HG03378 (cell line): ENCODE results near the gene IMPDH1.

Experiments used
- ATAC-seq: cut with Tn5 transposase; IDR thresholded peaks from one replicate; pipeline ENCODE4 v1.9.1; 2021; ENCODE audit warnings: mild to moderate bottlenecking, moderate library complexity; ENCODE audit not compliant: unreplicated experiment

Gene IMPDH1

DNA sequence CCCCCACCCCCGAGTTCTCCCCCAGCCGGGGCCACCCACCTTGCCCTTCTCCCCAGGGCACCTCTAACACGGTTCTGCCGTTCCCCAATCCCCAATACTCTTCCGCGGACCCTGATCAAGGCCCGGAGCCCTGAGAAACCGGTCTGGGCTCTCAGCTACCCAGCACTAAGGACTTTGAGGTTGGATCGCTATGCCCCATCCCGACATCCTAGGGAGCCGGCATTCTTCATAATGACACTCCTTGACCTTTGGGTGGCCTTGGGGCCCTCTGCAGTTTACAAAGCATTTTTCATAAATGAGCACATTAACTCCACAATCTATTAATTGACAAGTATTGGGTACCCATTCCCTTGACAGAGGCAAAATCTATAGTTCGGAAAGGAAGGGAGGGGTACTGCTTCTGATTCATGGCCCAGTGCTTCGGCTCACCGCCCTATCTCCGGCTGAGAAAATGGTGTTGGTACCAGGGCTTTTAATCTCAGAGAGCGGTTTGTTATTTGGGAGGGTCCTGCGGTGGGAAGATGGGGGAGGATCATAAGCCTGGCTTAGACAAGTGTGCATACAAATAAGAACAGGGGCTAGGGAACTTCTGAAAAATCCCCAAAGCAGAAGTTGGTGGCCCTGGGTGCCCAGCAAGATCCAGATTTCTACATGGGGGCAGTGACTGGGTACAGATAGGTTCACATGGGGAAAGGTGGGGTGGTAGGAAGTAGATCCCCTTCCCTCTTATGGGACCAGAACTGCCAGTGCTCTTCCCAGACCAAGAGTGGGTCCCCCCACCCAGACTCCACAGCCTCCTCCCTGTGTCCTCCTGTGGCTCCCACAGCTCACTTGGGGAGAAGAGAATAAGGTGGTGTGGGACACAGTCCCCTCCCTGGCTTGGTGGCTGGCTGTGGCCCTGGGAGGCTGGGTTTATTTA is 3.2 kb downstream of the IMPDH1 start:
- ATAC-seq, result no peak

DNA sequence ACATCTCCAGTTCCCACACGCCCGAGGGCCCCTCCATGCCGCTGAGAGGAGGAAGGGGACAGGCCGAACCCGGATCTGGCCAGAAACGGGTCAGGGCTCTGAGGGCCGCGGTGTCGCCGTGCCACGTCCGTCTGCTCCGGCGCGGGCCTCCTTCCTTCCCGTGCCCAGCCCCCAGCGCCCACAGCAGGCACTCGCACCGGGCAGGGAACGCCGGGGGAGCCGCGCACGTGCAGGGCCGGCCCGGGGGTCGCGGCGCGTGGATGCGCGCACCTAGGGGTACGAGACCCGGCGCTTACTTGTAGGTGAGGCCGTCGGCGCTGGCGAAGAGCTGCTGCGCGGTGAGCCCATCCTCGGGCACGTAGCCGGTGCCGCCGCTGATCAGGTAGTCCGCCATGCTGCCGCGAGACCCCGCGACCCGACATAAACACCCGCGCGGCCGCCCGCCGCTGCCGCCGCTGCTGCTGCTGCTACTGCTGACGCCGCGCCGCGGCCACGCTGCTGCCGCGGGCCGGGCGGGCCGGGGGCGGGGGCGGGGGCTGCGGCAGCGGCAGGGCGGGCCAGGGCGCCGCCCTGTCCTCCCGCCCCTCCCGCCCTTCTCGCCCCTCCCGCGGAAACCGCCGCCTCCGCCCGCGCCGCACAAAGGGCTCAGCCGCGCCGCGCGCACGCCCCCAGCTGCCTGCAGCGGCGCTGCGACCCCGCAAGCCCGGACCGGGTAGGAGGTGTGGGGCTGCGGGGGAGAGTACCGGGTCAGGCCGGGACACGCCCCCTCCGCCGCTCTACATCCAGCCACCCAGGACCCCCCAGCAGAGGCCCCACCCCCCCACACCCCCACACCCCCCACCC is 4.1 kb downstream of the IMPDH1 start:
- no peak for ATAC-seq

DNA sequence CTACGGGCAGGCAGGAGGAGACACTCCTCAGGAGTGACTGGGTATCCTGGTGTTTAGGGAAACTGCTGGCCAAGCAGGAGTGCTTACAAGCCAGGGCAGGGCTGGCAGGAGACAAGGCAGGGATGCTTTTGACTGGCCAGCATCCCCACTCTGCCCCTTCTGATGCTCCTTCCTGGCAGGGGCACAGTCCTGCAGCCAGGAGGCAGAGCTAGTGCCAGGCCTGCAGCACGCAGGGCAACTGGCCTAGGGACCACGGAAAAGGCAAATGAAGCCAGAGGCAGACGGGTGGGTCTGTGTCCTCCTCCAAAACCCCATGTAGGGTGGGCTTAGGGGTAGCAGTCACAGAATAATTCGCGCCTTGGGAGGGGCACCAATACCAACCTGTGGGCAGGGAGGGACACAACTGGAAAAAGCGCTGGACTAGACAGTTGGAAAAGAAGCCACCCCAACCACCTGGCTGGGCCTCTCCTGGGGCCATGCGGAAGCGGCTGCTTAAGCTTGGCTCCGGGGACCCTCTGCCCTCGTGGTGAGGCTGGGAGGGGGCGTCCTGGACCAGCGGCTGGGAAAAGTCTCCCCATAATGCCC is 4.8 kb downstream of the IMPDH1 start:
- no peak for ATAC-seq

DNA sequence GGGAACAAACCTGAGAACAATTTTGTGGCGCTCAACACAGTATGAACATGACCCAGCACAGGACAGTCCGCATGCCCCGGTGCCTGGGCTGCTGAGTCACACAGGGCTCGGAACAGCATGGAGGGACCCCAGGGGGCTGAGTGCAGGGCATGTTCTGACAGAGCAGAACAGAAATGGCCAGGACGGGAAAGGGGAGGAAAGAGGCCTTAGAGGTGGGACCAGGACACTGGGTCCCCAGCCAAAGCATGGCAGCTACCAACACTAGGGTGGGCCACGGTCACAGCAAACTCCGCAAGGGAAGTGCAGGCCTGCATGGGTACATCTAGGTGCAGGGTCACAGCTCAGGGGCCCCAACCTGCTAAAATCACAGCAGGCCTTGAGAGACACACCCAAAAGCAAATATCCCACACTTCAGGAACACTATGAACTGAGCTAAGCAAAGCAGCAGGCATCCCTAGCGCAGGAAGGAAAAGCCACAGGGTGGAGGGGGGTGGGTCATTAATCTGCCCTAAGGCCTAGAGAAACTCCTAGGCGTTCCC is 5.6 kb downstream of the IMPDH1 start:
- ATAC-seq, result no peak

DNA sequence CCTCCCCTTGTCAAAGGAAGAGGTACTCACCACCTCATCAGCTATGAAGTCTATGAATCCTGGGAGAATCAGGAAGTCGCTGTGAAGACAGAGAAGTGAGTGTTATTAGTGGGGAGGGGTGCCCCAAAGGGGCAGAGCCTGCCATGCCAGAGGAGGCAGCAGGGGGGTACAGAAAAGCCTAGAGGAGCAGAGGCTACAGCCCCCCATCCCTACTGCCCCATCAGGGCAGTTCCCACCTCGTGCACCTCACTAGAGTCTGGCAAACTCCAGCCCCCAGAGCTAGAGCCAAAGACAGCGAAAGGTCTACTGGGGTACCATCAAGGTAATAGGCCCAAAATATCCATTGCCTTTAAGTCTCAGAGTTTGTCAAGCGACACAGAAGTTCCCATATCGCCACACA is 6.1 kb downstream of the IMPDH1 start:
- no peak for ATAC-seq

DNA sequence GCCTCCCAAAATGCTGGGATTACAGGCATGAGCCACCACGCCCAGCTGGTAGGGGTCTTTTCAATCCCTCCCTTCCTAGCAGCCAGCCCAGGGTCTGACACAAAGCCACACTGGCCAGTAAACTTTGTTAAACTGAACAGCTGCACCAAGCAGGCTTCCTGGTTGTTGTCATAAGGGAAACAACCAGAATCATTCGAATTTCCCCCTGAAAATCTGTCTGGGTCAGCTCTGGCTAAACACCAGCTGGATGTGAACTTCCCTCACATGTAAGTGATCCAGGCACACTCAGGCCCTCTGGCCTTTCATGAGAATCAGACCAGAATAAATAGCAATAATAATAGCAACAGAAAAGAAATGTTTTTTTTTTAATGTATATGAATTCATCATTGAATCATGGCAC is 7.4 kb downstream of the IMPDH1 start:
- no peak for ATAC-seq

DNA sequence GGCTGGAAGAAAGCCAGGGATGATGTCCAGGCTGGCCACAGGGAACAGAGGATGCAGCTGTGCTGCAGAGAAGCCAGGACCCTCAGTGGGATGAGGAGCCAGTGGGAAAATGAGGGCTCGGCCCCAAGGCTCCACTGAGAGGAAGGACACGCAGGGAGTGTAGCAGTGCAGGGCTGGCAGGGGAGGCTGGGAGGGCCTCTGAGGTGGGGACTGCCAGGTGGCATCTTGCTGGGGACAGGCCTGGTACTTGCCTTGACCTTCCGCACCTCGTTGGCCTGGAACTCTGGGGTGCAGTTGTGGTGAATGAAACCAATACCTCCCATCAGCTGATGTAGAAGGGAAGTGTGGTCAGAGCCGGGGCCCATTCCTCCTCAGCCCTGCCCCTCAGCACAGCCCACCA is 9.2 kb downstream of the IMPDH1 start:
- ATAC-seq, result no peak

DNA sequence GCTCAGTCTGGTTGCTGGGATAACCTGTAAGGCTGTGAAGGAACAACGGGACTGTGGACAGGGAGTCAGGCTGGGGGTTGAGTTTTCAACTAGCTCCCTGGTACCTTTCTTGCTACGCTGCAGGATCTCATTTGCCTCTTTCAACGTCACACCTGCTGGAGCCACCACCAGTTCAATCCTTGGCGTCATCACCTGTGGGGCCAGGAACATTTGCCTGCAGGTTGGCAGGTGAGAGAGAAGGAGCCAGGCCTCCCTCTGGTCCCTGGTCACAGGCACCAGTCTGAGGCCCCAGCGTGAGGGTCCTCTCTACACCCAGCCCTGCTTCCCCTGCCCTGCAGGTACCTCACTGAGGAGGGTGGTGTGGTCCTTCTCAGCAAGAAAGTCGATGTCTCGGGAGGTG is 9.8 kb downstream of the IMPDH1 start:
- ATAC-seq, result no peak

DNA sequence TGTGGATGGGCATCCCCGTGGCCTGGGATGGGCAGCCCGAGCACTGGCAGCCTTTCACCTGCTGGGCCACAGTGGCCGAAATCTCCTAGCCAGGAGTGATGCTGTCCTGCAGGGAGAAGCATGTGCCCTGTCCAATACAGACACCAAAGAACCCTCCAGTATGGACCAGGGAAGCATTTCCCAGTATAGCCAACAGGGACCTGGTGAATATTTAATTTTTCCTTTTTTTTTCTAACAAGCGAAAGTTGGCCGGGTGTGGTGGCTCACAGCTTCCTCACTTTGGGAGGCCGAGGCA is 11.0 kb downstream of the IMPDH1 start:
- no peak for ATAC-seq

DNA sequence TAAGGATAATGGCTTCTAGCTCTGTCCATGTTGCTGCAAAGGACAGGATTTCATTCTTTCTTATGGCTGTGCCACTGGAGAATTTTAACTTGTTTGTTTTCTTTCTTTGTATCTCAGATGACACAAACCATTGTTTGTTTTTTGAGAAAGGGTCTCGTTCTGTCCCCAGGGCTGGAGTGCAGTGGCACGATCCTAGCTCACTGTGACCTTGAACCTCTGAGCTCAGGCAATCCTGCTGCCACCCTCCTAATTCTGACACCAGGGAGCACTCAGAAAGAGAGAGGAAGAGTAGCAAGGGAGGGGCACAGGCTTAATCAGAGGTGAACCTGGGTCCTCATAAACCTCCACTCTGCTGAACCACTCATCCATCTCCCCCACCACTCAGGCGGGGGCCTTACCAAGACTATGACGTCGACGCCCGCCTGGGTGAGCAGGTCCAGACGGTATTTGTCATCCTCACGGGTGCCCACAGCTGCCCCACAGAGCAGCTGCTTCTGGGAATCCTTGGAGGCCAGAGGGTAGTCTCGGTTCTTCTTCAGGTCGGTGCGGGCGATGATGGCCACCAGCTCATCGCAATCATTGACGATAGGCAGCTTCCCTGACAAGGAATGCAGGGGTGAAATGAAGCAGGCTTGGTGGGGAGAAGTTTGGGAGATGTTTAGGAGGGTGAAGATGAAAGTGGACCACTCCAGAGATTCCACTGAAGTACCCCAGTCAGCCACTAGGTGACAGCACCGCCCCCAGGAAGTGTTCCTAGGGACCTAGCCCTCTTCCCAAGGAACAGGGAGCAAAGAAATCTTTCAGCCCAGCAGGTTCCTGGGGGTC is 11.6 kb downstream of the IMPDH1 start:
- no peak for ATAC-seq

DNA sequence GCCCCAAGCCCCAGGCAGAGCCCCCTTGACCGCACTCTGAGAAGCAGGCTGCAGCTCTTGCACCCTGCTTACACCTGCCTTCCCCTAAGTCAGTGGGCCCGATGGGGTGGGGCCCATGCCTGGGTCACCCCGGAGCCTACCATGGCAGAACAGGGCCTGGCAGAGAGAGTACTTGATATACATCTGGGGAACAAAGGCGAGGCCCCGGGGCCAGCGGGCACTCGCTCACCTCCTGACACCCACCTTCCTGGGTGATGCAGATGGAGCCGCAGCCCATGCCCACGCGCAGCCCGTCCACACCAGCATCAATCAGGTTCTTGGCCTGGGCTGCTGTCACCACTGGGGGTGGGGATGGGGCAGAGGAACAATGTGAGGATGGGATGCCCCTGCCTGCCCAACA is 13.4 kb downstream of the IMPDH1 start:
- no peak for ATAC-seq

DNA sequence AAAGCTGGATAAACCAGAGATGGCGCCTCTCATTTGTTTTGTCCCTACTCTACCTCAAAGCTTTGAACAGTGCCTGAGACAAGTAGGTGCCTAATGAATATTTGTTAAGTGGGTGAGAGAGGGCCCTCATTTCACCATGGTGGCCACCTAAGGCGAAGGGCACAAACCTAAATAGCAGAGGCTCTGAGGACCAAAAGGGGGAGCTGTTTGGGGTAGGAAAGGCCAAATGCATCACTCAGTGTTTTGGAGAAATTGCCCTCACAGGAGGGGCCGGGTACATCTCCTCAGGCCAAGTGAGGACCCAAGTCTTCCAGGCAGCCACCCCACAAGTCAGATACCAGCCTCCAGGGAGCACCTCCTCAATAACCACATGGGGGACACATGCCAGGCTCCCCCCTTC is 14.0 kb downstream of the IMPDH1 start:
- no peak for ATAC-seq

DNA sequence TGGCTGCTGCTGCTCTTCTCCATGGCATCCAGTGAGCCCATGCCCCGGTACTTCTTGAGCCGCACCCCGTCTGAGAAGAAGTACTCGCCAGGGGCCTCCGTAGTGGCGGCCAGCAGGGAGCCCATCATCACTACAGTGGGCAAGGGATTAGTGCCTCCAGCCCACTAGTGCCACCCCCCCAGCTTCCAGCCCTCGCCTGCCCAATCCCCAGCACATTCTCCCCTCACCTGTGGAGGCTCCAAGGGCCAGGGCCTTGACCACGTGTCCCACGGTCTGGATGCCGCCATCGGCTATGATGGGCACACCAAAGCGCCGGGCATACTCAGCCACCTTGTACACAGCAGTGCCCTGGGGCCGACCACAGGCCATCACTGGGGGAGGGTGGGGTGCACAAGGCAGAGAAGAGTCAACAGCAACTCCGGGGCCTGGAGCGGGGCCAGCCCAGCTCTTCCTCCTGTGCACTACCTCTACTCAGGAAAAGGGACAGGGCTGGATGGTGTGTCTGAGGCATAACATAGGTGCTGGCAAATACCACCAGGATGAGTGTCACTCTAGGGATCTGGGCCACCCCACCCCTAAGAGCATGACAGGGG is 14.8 kb downstream of the IMPDH1 start:
- ATAC-seq, result no peak

DNA sequence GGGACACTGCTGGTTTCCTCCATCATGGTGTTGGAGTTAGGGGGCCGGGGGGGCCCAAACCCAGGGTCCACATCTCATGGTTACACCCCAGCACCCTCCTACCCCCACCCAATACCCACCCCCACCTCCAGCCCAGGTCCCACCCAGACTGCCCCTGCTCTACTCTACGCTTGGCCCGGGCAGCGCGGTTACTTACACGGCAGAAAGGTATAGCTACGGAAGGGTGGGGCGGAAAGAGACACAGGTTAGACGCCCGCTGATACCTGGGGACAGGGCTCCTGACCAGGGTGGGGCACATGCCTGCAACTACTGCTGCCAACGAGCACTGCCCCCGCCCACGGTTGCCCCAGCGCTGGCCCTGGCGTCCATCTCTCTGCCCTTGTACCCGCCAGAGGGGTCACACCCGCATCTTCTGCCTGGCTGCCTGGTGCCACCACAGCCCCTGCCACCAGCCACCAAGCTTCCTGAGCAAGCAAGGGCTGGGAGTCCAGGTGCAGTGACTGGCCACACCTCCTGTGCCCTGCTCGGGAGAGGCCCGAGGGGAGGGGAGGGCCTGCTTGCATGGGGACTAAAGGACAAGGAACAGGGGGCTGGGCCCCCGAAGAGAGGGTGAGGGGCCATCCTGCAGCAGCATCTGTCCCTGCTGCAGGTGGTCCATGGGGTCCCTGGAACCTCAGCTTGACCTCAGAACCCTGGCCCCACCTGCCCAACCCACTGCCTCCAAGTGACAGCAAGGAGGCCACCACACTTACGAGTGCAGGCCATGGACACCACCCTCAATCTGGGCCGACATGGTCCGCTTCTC is 16.1 kb downstream of the IMPDH1 start:
- ATAC-seq, result no peak

DNA sequence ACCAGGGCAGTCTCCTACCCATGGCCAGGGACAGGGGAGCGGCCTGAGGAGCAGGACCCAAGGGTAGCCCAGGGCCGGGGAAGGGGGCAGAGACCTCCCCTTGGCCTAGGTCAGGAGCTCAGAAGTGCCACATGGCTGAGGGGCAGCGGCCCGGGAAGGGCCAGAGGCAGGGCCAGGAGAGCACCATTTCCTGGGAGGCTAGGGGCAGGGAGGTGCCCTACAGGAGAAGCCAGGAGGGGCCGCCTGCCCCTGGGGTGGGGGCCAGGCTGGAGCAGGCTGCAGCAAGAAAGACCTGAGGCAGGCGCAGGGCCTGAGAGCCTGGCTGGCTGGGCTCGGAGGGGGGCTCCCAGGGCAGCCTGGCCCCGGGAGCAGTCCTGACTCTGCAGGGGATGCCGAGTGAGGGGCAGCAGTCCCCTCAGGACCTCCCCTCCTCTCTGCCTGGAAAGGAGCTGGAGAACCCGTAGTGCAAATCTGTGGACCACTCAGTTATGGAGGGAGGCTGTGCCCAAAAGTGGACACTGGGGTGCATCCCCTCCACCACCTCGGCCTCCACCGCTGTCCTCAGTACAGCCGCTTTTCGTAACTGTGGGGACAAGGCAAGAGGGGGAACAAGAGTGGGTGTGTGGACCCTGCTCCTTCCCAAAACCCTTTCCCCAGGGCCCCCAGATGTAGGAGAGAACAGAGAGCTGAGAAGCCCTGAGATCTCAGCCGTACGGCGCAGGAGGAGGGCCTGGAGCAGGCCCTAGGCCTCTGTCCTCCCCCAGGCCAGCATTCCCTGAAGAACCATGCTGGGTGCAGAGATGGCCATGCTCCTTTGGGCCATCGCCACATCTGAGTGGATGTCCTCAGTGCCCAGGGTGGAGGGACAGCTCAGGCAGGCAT is 17.1 kb downstream of the IMPDH1 start:
- ATAC-seq, result no peak

DNA sequence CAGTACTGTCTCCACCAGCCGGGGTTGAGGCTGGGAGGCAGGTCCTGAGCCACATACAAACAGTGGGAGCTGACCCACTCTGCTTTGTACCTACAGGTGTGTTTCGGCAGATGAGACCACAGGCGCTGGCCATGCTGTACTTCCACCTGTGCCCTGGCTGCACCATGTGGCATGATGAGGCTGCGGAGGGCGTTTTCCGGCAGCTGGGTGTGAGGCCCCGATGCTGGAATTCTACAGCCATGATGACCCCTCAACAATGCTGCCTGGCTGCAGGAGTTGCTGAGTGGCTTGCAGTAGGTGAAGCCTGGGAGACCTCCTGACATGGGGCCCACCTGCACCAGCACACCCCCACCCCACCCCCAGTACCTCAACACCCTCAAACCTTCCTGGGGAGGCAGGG is 18.0 kb downstream of the IMPDH1 start:
- no peak for ATAC-seq

DNA sequence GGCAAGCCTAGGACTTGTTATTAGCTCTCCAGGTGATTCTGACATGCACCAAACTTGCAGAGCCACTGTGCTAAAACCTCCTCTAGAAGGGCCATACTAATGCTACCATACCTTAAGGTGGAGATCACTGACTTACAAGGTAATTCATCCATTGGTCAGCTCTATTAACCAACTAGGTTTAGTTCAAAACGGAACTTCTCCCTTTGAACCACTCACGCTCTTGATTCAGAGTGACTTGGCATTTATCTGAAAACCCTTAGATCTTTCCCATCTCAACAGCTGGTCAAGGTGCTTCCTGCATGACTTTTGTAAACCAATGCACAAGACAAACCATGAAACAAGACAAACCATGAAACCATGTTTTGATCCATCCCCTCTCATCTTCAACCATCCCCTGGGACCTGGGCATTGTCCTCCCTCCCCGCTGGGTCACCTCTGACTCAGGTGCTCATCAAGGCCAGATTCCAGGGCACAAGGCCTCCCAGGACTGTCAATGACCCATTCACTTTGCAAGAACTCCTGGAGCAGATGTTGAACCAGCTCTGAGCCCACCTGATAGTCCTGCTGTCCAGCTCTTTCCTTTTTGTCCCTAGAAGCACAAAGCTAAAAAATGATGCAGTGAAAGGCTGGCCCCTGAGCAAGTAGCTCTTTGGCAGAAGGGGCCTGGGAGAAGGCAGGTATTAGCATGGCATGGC is 18.8 kb downstream of the IMPDH1 start:
- ATAC-seq, result no peak
